ACC112 (cell line): ENCODE measurements around the gene KIF4B.
"Not testable (repeated sequence)": the region's sequence is repeated elsewhere in the genome, so short reads cannot be mapped to it uniquely, and the experiment has no call there.

Experiments
- H2AFZ ChIP-seq: fragments of 200-600 bp; sonication (generic); one replicate; pipeline ENCODE4 v1.6.0; 2017; ENCODE audit warnings: antibody characterized with exemption, low read length; ENCODE audit not compliant: unreplicated experiment
- H3K27ac ChIP-seq: fragments of 200-600 bp; sonication (generic); 2 replicates; pipeline ENCODE4 v1.5.1; 2014; ENCODE audit warnings: low read depth, mild to moderate bottlenecking, antibody characterized with exemption, low read length, moderate library complexity
- H3K27me3 ChIP-seq: fragments of 200-600 bp; sonication (generic); 2 replicates; pipeline ENCODE4 v1.6.1; 2014; ENCODE audit warnings: mild to moderate bottlenecking, antibody characterized with exemption, low read length, moderate library complexity, mixed read lengths; ENCODE audit not compliant: insufficient read depth
- H3K36me3 ChIP-seq: fragments of 200-600 bp; sonication (generic); 2 replicates; pipeline ENCODE4 v1.6.1; 2016; ENCODE audit warnings: mild to moderate bottlenecking, antibody characterized with exemption, low read length, moderate library complexity, mixed read lengths; ENCODE audit not compliant: insufficient read depth
- H3K4me1 ChIP-seq: fragments of 200-600 bp; sonication (generic); one replicate; pipeline ENCODE4 v1.6.1; 2016; ENCODE audit warnings: low read length, mixed read lengths; ENCODE audit not compliant: insufficient read depth, unreplicated experiment, control insufficient read depth
- H3K4me3 ChIP-seq: fragments of 200-600 bp; sonication (generic); 2 replicates; pipeline ENCODE4 v1.5.1; 2014; ENCODE audit warnings: mild to moderate bottlenecking, low read depth, low read length
- H3K79me2 ChIP-seq: fragments of 200-600 bp; sonication (generic); one replicate; pipeline ENCODE4 v1.6.0; 2016; ENCODE audit warnings: low read length; ENCODE audit not compliant: control insufficient read depth, unreplicated experiment, insufficient read depth

KIF4B gene

GRCh38 chr5:155004138-155004744 is 9.3 kb upstream of the KIF4B start:
- Histone ChIP-seq H3K4me3 (no peak overlapping the region), H3K36me3 (no peaks in the 10 kb centered on the region), H3K79me2 (no peaks in the 10 kb centered on the region), H3K27ac (no peak overlapping the region), H2AFZ (no peak overlapping the region), H3K4me1 (no peaks in the 10 kb centered on the region), H3K27me3 (peaks cover 16% of the 10 kb centered on the region)

GRCh38 chr5:155006265-155006664 is 7.3 kb upstream of the KIF4B start:
- peaks cover 21% of the 10 kb centered on the region for H3K27me3 ChIP-seq
- not testable (repeated sequence) for H3K79me2 ChIP-seq, H3K27ac ChIP-seq, H3K4me3 ChIP-seq, H3K36me3 ChIP-seq, H2AFZ ChIP-seq, H3K4me1 ChIP-seq

- no peaks in the 10 kb centered on the region for H3K4me1 ChIP-seq
- H3K4me3 ChIP-seq = no peak overlapping the region
- H3K27me3 ChIP-seq = peaks cover 37% of the 10 kb centered on the region
- H3K36me3 ChIP-seq = no peaks in the 10 kb centered on the region
- no peak overlapping the region for H3K27ac ChIP-seq
- no peaks in the 10 kb centered on the region for H3K79me2 ChIP-seq
- H2AFZ ChIP-seq = no peak overlapping the region
Measured at GRCh38 chr5:155008669-155009068, 4.9 kb upstream of the KIF4B start.

- Histone ChIP-seq H3K36me3 (no peaks in the 10 kb centered on the region), H3K4me3 (no peak overlapping the region), H3K27ac (no peak overlapping the region), H3K79me2 (no peaks in the 10 kb centered on the region), H3K4me1 (no peaks in the 10 kb centered on the region), H2AFZ (no peak overlapping the region), H3K27me3 (peaks cover 41% of the 10 kb centered on the region)
Measured at GRCh38 chr5:155010881-155011280, 2.7 kb upstream of the KIF4B start.

- no peak overlapping the region for H3K4me3 ChIP-seq
- H3K27me3 ChIP-seq = peaks cover 50% of the 10 kb centered on the region
- no peak overlapping the region for H2AFZ ChIP-seq
Measured at GRCh38 chr5:155015239-155015638, 1.7 kb downstream of the KIF4B start.

GRCh38 chr5:155017610-155018009 is 4.1 kb downstream of the KIF4B start:
- peaks cover 46% of the 10 kb centered on the region for H3K27me3 ChIP-seq
- H3K27ac ChIP-seq = no peak overlapping the region
- H3K4me1 ChIP-seq = no peaks in the 10 kb centered on the region
- H3K4me3 ChIP-seq = no peak overlapping the region
- H3K36me3 ChIP-seq = no peaks in the 10 kb centered on the region
- no peak overlapping the region for H2AFZ ChIP-seq
- no peaks in the 10 kb centered on the region for H3K79me2 ChIP-seq

More at GRCh38 chr5:155015239-155015638, 1.7 kb downstream of the KIF4B start:
- Histone ChIP-seq H3K79me2 (no peaks in the 10 kb centered on the region), H3K36me3 (no peaks in the 10 kb centered on the region), H3K27ac (no peak overlapping the region), H3K4me1 (no peaks in the 10 kb centered on the region)

- no peaks in the 10 kb centered on the region for H3K4me1 ChIP-seq
- no peaks in the 10 kb centered on the region for H3K79me2 ChIP-seq
- peaks cover 37% of the 10 kb centered on the region for H3K27me3 ChIP-seq
Measured at GRCh38 chr5:155019601-155020226, 6.2 kb downstream of the KIF4B start.

GRCh38 chr5:155021842-155022241 is 8.3 kb downstream of the KIF4B start:
- no peak overlapping the region for H3K4me3 ChIP-seq
- H2AFZ ChIP-seq = no peak overlapping the region

More at GRCh38 chr5:155019601-155020226, 6.2 kb downstream of the KIF4B start:
- Histone ChIP-seq H3K4me3 (no peak overlapping the region), H3K36me3 (no peaks in the 10 kb centered on the region), H3K27ac (no peak overlapping the region), H2AFZ (no peak overlapping the region)

GRCh38 chr5:155023320-155023719 is 9.8 kb downstream of the KIF4B start:
- H3K4me1 ChIP-seq = no peaks in the 10 kb centered on the region
- H3K36me3 ChIP-seq = no peaks in the 10 kb centered on the region
- peaks cover 35% of the 10 kb centered on the region for H3K27me3 ChIP-seq
- H3K79me2 ChIP-seq = no peaks in the 10 kb centered on the region
- no peak overlapping the region for H3K27ac ChIP-seq
- H2AFZ ChIP-seq = no peak overlapping the region
- no peak overlapping the region for H3K4me3 ChIP-seq

More at GRCh38 chr5:155021842-155022241, 8.3 kb downstream of the KIF4B start:
- H3K27ac ChIP-seq = no peak overlapping the region
- H3K79me2 ChIP-seq = no peaks in the 10 kb centered on the region
- no peaks in the 10 kb centered on the region for H3K36me3 ChIP-seq
- peaks cover 36% of the 10 kb centered on the region for H3K27me3 ChIP-seq
- H3K4me1 ChIP-seq = no peaks in the 10 kb centered on the region

GRCh38 chr5:155024015-155024414 is 10.5 kb downstream of the KIF4B start:
- no peaks in the 10 kb centered on the region for H3K4me1 ChIP-seq
- H3K79me2 ChIP-seq = no peaks in the 10 kb centered on the region
- peaks cover 31% of the 10 kb centered on the region for H3K27me3 ChIP-seq
- no peak overlapping the region for H3K4me3 ChIP-seq
- H2AFZ ChIP-seq = no peak overlapping the region
- no peak overlapping the region for H3K27ac ChIP-seq
- no peaks in the 10 kb centered on the region for H3K36me3 ChIP-seq

- Histone ChIP-seq H3K36me3 (no peaks in the 10 kb centered on the region), H3K27ac (no peak overlapping the region), H2AFZ (no peak overlapping the region), H3K4me1 (no peaks in the 10 kb centered on the region), H3K27me3 (peaks cover 26% of the 10 kb centered on the region), H3K4me3 (no peak overlapping the region), H3K79me2 (no peaks in the 10 kb centered on the region)
Measured at GRCh38 chr5:155025895-155026294, 12.3 kb downstream of the KIF4B start.
